ENCODE results near the gene KLK14.

The KLK14 gene

GRCh38 chr19:51031880-51032225 is 50.8 kb downstream of the KLK14 start:
- DNase-seq, result no peak

GRCh38 chr19:51031220-51031879 is 51.3 kb downstream of the KLK14 start:
- no peak for DNase-seq

- DNase-seq, result no peak
Observed at GRCh38 chr19:51030631-51031030, 52.1 kb downstream of the KLK14 start.

DNA sequence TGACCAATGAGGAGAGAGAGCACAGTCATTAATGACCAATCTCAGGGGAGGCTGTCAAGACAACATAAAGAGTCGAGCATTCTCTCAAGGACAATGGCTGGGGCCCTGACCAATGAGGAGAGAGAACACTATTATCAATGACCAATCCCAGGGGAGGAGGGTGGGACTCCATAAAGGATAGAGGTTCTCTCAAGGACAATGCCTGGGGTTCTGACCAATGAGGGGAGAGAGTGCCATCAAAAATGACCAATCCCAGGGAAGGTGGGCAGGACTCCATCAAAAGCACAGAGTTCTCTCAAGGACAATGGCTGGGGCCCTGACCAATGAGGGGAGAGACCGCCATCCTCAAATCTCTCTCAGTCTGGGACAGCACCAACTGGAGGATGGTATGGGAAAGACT is 53.0 kb downstream of the KLK14 start:
- DNase-seq, result no peak

Measured in OCI-M1 (cell line).